NCI-H1694 treated with DMSO at 0.1 percent for 48 hours (cell line): ENCODE data around the gene TSPAN14.

Experiments used
- DNase-seq: peaks from one replicate; lab custom pipeline; 2025; lab: John Stamatoyannopoulos, UW

The TSPAN14 gene

DNA sequence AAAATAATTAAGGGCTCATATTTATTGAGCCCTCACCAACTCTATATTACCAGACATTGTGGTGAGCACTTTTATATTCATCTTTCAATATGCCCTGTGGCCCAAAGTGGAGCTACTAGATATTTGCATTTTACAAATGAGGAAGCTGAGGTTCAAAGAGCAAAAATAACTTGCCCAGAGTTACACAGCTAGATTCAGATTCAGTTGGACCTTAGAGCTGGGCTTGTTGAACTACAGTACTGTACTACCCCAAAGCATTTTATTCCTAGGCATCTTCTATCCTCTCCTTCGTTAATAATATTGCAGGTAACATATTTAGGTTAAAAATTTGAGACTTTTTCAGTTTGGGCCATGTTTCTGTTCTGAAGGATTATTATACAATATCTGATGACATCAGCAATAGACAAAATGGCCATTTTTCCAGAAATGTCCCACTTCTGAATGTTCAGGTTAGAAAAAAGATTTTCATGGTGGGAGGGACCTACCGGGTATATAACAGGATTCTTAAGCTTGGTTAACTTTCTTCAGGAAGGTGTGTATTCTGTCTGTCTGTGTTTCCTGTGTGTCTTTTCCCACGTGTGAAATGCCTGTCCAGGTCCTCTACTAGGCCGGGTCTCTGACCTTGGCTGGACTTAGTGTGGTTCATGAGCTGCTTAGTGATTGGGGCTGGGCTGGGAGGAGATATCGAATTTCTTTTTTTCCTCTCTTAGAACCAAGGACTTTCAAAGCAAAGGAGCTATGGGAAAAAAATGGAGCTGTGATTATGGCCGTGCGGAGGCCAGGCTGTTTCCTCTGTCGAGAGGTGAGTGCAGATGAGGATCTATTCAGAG, 32.2 kb upstream of the TSPAN14 start:
- DNase-seq: no peak

DNA sequence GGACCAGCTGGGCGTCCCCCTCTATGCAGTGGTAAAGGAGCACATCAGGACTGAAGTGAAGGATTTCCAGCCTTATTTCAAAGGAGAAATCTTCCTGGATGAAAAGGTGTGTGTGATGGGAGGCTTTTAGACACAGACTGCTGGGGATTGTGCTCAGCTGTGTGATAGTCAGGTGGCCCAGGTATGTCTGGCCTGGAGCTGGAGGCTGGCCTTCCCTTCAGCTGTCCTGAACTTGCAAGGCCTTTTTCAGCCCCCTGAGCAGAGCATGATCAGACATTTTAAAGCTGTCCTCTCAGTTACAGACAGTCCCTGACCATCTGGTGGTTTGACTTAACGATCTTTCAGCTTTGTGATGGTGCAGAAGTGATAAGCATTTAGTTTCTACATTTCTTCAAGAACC, 28.2 kb upstream of the TSPAN14 start:
- DNase-seq: no peak

DNA sequence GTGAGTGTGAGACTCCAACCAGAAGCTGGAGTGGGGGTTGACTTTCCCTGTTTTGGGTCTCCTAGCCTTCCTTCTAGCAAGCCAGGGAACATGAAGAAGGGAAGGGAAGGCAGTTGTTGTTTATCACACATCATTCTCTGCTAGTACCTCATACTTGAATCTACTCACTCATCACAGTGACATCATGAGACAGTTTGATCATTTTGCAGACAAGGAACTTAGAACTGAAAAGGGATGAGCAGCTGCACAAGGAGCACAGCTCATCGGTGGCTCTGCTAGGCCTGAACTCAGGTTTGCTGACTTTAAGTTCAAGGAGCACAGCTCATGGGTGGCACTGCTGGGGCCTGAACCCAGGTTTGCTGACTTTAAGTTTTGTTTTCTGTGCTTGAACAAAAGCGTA, 26.6 kb upstream of the TSPAN14 start:
- no peak for DNase-seq

DNA sequence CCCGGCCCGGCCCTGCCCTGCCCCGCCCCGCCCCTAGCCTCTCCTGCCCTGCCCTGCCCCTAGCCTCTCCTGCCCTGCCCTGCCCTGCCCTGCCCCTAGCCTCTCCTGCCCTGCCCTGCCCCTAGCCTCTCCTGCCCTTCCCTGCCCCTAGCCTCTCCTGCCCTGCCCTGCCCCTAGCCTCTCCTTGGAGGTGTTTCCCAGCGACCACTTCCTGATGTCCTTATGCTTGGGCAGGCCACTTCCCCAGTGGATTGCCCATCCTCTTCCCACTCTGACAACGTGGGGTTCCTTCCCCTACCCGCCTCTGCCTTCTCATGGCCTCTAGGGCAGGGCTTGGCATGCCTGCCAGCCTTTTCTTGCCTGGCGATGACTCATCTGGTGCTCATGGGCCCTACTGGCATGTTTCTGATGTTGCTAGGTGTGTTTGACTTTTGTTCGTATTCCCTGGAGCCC, 24.6 kb upstream of the TSPAN14 start:
- DNase-seq: no peak

DNA sequence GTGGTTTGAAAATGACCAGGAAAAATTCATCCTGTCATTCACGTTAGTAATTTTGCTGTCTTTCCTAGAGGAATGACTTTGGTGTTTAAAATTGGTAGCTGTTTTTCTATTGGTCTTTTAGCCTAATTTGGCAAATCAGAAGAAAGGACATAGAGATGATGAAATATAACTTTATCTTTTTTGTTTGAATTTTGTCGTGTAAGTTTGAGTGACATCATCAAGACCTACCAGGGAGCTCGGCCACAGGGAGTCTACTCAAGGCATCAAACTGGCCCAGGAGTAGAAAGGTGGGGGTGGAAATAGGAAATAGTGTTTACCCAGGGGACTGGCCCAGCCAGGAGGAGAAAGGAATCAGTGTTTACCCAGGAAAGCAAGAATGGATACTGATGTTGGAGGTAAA, 21.0 kb upstream of the TSPAN14 start:
- DNase-seq: no peak

DNA sequence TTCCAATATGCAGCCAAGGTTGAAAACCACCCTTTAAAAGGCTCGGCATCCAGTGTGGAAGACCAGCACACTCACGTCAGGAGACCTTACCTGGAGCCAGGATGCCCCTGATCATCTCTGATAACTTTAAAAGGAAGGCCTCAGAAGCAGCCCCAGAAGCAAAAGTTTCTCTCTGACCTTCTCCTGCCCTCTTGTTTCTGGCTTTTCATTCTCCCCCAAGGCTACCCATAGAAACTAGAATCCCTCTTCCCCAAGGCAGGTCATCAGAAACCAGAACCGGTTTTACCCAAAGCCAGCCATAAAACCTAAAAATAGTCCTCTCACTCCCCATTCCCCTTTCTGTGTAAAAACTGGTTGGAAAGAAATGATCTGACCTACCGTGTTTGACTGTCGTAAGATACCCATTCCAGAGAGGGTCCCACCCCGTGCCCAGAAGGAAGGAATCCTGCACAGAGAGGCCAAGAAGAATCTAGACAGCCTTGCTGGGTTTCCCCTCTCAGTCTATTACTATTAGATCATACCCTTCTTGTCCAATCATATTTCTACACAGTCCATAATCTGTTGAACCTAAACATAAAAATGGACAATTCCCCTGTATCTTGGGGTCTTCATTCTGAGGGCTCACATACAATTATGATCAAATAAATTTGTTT, 17.5 kb upstream of the TSPAN14 start:
- no peak for DNase-seq

DNA sequence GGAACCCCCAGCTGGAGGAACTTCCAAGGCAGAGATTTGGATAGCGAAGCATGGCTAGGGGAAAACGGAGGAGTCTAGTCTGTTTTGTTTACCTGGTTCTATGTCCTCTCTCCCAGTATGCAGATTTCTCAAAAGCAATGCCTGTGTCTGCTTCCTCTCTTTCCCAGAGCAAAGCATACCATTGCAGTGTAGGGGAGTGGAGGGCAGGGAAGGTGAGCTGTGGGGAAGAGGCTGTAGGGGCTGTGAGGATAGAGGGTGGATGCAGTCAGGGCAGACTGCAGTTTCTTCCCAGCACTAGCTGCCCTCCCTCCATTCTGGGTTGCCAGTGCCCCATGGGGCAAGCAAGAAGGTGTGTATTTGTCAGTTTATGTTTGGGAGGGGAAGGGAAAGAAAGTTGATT, 16.9 kb upstream of the TSPAN14 start:
- DNase-seq: no peak

DNA sequence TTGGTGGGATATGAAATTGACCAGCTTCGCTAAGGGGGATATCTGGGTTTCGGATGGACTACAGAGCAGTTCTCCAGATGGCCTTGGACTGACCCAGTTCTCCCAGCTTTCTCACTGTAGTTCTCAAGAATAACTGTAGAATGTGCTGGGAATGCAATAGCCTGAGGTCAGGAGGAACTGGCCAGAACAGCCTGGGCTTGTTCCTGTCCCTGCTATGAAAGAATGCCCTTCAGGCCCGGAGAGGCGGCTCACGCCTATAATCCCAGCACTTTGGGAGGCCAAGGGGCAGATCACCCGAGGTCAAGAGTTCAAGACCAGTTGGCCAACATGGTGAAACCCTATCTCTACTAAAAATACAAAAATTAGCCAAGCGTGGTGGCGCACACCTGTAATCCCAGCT, 12.3 kb upstream of the TSPAN14 start:
- no peak for DNase-seq

DNA sequence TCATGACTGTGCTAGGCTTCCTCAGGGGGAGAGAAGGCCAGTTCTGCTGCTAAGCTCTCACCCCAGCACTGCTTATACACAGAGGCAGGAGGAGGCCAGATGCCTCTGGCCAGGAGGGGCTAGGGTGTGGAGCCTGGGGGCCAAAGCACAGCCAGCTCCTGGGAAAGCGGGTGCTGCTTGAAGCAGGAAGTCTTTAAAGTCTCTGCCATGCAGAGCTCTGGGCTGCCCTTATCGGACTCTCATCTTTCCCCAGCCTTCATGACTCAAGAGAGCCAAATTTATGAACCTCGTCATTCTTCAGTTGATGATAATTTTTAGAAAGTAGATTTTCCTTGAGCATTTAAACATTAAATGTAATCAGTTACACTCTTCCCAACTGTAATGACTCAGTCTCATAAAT, 11.2 kb upstream of the TSPAN14 start:
- DNase-seq: no peak

DNA sequence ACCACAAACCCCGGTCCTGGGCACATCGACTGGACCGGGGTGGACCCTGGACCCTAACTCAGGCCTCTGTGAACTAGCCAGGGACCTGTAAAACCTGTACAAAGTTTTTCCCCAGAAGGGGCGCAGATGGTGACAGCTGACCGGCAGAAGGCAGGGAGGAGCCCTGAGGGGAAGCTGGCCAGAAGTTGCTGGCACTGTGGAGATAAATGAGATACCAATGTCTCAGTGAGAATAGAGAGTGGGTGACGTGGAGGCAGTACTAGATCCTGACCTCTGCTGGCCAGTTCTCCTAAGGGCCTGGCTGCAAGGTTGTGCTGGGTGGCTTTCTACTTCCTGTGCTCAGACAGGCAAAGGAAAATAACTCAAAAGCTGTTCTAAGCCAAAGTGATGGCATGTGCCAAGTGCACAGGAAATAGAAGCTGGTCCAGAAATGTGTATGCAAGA, 10.6 kb upstream of the TSPAN14 start:
- DNase-seq: peak; percentile 55

DNA sequence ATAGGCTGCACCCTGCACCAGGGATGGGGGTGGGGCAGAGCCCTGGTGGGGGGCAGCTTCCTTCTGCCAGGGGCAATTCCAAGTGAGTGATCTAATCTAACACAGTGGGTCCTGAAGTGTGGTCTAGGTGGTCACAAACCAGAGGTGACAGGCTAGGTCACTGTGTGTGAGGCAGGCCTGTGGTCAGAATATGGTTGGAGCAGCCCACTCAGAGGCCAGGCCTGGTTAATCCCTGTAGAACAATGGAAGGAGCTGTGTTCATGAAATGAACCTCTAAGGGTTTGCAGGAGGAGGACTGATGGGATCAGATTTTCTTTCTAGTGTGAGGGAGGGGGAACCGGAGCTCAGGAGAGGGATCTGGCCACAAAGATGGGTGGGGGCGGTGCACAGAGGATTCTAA, 10.0 kb upstream of the TSPAN14 start:
- no peak for DNase-seq

DNA sequence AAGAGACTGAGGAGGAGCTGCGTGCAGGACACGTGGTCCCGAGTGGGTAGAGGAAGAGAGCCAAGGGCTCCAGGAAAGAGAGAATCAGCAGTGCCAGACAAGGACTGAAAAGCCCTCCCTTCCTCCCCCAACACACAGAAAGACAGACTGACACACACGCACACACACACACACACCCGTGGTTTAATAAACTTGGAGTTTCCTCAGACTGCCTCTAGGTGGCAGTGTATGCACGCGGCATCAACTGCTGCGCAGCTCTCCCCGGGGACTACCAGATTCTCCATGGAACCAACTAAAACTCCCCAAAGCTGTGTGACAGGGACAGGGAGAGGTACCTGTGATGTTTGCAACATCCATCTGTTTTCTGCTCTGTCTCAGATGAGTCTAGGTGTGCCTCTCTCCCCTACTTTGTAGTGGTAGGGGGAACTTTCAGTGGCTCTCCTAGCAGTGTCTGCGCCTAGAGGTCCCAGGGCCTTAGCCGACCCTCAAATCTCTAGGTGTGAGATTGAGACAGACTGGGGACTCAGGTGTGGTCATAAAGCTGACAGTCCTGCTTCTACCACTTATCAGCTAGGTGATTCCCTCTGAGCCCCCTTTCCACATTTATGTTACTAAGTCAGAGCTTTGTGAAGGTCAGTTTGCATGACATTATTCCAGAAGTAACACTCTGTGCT, 9.3 kb upstream of the TSPAN14 start:
- DNase-seq: peak; percentile 46

DNA sequence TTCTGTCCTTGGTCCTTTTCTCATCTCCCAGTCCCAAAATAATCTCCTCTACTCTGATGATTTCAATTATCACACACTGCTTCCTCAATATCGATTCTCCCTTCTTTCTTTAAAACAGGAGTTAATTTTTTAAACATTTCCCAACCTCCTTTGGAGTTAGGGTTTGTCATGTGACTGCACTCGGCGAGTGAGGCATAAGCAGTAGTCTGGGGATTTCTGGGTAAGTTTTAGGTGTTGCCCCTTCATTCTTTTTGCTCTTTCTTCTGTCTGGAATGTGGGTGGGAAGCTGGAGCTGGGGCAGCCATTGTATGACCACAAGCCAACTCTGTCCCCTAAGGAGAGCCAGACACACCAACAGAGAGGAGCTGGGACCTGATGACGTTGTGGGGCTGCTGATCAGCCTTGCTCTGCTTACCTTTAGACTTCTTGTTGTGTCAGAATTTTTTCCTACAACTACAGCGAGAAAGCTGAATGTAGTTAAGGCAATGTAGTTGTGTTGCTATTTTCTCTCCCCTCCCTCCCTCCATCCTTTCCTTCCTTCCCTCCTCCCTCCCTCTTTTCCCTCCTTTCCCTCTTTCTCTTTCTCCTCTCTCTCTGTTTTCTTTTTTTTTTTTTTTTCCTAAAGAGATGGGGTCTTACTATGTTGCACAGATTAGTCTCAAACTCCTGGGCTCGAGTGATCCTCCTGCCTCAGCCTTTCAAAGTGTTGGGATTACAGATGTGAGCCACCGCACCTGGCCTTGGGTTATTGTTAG, 6.5 kb upstream of the TSPAN14 start:
- no peak for DNase-seq

DNA sequence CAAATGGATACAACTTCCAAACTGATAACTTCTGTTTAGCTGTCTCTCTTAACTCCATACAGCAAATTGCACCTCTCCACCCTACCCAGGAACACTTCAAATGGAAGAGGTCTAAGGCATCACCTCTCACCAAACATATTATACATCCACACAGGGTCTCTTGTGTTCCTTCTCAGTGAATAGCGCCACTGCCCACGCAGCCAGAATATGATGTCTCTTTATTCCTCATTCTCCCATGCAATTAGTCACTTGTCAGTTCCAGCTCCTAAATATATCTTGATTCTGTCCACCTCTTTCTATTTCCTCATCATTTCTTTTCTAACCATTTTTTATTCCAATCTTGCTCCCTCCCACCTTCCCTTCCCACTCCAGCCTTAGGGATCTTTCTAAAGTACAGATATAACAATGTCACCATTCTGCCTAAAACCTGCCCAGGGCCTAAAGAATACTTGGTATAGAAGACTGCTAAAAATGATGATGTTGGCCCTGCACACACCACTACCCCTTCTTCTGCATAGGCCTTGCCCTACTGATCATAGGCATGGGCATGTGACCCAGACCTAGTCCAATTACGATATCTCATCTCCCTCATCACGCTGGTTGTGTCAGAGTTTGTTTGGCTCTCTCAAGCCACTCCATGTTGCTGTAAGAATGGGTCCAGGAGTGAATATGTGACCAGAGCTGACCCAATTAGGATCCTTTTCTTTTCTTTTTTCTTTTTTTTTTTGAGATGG, 5.7 kb upstream of the TSPAN14 start:
- no peak for DNase-seq

DNA sequence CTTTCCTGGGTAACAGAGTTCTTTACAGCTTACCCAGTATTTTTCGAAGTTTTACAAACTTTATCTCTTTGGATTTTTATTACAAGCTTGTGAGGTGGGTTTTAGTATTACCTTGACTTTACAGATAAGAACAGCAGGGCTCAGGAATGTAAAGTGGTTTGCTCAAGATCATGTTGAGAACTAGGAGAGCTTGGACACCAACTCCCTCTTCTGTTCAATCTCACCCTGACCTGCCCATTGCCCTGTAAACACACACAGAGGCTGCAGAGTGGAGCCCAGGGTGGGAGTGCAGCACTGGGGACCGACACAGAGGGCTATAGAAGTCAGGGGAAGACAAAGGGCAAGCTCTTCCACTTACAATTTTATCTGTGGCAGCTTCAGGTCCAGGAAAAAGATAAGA, 4.6 kb upstream of the TSPAN14 start:
- no peak for DNase-seq

DNA sequence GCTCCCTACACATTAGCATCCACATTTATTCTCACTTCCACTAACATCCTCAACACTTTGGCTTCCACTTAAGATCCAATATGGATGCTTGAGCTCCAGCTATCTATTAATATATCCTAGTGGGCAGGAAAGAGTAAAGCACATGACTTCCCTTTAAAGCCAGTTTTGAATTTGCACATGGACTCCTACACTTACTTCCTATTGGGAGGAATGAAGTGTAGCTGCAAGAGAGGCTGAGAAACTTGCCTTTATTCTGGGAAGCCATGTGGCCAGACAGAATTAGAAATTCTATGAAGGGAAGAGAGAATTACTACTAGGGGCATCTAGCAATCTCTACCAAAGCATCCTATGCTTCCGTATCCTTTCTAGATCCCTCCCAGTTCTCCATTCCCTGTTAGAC, 3.0 kb upstream of the TSPAN14 start:
- DNase-seq: no peak

DNA sequence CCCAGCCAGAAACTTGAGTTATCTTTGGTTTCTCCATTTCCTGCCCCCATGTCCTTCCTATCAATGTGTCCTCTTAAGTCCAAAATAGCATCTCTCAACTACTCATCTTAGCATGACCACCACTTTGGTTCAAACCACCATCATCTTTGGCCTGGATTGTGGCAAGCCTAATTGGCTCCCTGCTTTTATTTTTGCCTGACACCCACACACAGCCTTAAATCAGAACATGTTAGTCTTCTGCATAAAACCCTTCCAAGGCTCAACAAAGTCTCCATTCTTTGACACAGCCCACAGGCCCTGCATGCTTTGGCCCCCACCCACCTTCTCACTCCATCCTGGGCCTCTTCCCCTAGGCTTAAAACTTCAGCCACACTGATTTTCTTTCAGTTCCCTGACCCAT, 2.0 kb upstream of the TSPAN14 start:
- DNase-seq: peak; percentile 36

DNA sequence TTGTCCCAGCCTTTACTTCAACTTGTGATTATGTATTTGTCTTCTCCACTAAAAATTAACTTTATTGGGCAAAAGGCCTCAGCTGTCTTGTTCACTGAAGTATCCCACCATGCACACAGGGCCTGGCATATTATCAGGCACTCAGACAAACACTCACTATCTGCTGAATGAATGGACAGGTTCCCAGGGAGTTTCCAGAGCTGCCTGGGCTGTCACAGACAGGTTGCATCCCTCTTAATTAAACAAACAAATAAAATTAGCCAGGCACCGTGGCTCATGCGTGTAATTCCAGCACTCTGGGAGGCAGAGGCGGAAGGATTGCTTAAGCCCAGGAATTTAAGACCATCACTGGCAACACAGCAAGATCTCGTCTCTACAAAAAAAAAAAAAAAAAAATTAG, 1.5 kb upstream of the TSPAN14 start:
- no peak for DNase-seq

DNA sequence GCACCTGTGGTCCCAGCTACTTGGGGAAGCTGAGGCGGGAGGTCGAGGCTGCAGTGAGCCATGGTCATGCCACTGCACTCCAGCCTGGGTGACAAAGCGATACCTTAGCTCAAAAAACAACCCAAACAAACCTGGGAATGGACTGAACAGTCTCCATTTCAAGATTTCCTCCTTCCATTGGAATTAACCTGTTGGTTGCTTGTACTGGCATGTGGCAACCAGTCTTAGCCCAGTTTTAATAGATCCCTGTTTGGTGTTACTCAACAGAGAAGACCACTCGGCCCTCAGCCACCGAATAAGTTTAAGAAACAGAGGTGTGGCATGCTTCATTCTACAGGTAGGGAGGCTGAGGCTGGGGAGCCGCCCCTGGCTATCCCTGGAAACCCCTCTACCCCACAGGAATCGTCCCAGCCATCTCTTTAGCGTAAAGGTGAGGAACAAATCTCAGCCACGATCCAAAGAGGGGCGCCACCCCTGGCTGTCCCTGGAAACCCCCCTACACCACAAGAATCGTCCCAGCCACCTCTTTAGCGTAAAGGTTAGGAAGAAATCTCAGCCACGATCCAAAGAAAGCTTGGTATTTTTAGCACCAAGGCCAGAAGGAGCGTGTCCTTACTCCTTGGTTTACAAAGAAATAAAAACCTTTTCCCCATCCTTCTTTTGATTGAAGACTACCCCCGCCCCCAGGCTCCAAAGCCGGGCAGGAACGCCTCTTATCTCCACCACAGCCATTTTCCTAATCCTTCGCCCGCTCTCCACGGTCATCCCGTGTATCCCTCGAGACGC, 861 bp upstream of the TSPAN14 start:
- no peak for DNase-seq

DNA sequence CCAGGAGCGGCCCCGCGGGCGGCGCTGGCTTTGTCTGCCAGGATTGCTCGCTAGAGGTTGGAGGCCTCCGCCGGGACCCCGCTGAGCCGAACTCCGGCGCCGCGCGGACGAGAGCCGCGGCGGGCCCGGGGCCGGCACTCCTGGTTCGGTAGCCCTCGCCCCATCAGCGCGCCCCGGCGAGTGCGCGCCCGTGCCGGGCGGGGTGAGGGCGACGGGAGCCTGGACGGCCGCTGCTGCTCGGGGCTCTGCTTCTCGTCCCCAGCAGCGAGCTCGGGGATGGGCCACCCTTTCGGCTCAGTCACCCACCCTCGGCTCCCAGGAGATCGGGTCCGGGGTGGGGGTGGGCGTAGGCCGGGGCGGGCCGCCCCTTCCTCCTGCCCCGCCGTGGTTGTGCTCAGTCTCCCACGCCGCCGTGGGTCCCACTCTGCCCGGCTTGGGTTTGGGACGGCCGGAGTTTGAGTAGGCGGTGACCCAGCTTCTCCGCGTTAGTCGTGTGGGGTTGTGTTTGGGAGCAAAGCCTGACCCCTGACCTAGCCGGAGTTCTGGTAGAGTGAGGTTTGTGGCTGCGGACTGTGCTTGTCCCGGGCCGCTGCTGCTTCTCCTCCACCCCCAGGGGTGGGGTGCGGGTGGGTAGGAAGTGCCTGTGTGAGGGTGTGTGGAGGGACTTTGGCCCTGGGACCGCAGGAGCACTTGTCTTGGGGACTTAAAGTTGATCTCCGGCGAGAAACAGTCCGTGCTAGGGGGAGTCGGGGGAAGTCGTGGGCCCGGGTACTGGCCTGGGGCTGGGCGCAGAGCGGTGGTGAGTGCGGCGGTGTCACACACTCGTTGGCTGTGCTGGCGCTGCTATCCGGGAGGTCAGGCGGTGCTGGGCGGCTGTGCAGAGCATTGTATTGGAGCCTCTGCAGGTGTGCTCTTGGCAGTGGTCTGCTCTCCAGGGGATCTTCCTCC, 677 bp downstream of the TSPAN14 start:
- no peak for DNase-seq
